ENCODE measurements around the gene BRF1.

The BRF1 gene

DNA sequence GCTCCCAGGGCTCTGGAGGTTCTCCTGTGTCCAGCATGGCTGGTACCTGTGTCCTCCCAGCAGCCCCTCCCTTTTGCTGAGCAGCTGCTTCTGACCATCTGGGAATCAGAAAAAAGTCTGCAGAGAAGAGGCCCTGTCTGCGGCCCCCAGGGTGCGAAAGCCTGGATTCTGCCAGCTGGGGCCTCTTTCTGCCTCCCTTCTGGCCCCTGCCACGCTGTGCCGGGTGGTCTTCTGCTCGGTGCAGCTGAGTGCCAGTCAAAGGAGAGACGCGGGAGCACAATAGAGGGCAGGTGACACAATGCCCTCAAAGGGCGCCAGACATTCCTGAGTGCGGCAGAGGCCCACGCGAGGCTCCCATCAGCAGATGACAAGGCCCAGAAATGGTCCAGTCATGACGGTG, 39.8 kb downstream of the BRF1 start:
- Mint-ChIP-seq H3K36me3 (ENCODE audit: low read depth) (peaks cover 9% of the 10 kb centered on the region), H3K27me3 (ENCODE audit: low read depth) (no peaks in the 10 kb centered on the region), H3K4me3 (no peak overlapping the region), H3K9me3 (no peaks in the 10 kb centered on the region), H3K27ac (no peak overlapping the region), H3K4me1 (ENCODE audit: low read depth) (peaks cover 5% of the 10 kb centered on the region)
- DNase-seq (ENCODE audit: low spot score): no peak

- Mint-ChIP-seq H3K27ac (no peak overlapping the region), H3K4me3 (no peak overlapping the region)
Observed at GRCh38 chr14:105258846-105259245, 42.0 kb downstream of the BRF1 start.

GRCh38 chr14:105257464-105257863, 43.3 kb downstream of the BRF1 start:
- Mint-ChIP-seq H3K27ac (peak overlapping the region; percentile 6), H3K27me3 (ENCODE audit: low read depth) (no peaks in the 10 kb centered on the region), H3K36me3 (ENCODE audit: low read depth) (peaks cover 4% of the 10 kb centered on the region), H3K9me3 (no peaks in the 10 kb centered on the region), H3K4me3 (no peak overlapping the region), H3K4me1 (ENCODE audit: low read depth) (peaks cover 5% of the 10 kb centered on the region)
- no peak for DNase-seq (ENCODE audit: low spot score)

More at GRCh38 chr14:105258846-105259245, 42.0 kb downstream of the BRF1 start:
- H3K36me3 Mint-ChIP-seq (ENCODE audit: low read depth): peaks cover 4% of the 10 kb centered on the region
- no peaks in the 10 kb centered on the region for H3K9me3 Mint-ChIP-seq
- no peaks in the 10 kb centered on the region for H3K27me3 Mint-ChIP-seq (ENCODE audit: low read depth)
- DNase-seq (ENCODE audit: low spot score): no peak
- H3K4me1 Mint-ChIP-seq (ENCODE audit: low read depth): peaks cover 5% of the 10 kb centered on the region

DNA sequence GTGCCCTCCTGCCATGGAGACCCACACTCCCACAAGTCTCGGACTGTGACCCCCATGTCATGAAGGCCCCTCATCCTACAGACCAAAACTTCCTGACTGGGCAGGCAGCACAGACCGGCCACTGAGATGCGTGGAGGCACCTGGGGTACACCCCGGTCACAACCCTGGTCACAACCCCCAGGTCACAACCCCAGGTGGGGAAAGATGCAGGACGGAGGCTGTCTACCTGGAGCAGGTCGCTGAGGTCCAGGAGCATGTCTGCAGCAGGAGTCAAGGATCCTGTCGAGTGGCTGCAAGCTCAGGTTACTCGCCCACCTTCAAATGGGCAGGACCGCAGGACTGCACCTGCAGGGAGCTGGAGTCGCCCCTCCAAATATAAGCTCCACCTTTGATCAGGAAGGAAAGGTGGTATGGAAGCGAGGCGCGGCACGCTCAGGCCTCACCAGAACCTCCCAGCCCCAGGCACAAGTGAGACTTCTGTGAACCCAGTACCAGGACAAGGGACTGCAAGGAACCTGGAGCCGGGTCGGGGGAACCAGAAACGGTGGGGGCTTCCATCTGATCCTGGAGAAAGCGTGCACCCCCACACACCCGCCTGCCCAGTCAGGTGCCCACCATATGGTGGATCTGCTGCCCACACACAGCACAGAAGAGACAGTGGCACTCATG, 44.4 kb downstream of the BRF1 start:
- H3K4me3 Mint-ChIP-seq: no peak overlapping the region
- DNase-seq (ENCODE audit: low spot score): no peak
- H3K27ac Mint-ChIP-seq: no peak overlapping the region
- H3K27me3 Mint-ChIP-seq (ENCODE audit: low read depth): no peaks in the 10 kb centered on the region
- H3K4me1 Mint-ChIP-seq (ENCODE audit: low read depth): peaks cover 5% of the 10 kb centered on the region
- peaks cover 6% of the 10 kb centered on the region for H3K36me3 Mint-ChIP-seq (ENCODE audit: low read depth)
- H3K9me3 Mint-ChIP-seq: no peaks in the 10 kb centered on the region

- Mint-ChIP-seq H3K27ac (no peak overlapping the region), H3K9me3 (no peaks in the 10 kb centered on the region), H3K27me3 (ENCODE audit: low read depth) (no peaks in the 10 kb centered on the region), H3K36me3 (ENCODE audit: low read depth) (peaks cover 15% of the 10 kb centered on the region), H3K4me1 (ENCODE audit: low read depth) (peaks cover 12% of the 10 kb centered on the region), H3K4me3 (no peak overlapping the region)
- no peak for DNase-seq (ENCODE audit: low spot score)
Observed at GRCh38 chr14:105255021-105255507, 45.7 kb downstream of the BRF1 start.

- Mint-ChIP-seq H3K27ac (no peak overlapping the region), H3K4me3 (no peak overlapping the region), H3K36me3 (ENCODE audit: low read depth) (peaks cover 19% of the 10 kb centered on the region), H3K27me3 (ENCODE audit: low read depth) (no peaks in the 10 kb centered on the region), H3K4me1 (ENCODE audit: low read depth) (peaks cover 12% of the 10 kb centered on the region), H3K9me3 (no peaks in the 10 kb centered on the region)
- DNase-seq (ENCODE audit: low spot score): no peak
Observed at GRCh38 chr14:105253329-105253682, 47.5 kb downstream of the BRF1 start.

DNA sequence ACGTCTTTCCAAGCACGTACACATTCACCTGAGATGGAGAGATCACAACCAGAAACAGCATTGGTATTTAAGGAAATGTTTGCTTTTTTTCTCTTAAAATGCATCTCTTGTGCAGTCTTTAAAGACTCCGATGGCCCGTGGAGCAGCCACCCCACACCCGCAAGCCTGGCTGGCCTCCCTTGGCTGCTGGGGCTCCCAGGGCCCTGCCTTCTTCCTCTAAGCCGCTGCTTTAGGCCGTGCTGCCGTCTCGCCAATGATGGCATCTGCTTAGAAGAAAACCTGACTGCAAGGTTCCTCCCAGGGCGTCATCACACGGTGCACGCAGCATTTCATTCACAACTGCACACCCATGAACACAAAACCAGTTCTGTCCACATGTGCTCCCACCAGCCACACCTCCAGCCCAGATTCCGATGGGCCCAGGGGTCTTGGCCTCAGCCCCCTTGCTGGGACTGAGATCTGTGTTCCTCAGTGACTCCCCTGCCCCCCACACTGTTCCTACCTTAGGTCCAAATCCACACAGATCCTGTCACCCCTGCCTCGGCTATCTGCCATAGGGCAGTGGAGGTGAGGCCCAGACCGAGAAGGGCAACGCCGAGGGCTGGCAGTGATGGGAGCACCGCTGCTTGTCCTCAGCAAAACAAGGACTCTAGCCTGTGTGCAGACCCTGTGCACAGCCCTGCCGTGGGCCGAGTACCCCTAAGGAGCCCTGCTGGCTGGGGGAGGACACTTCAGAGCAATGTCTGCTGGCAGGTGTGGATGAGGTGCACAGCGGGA, 48.1 kb downstream of the BRF1 start:
- H3K27ac Mint-ChIP-seq: no peak overlapping the region
- H3K4me3 Mint-ChIP-seq: no peak overlapping the region
- no peaks in the 10 kb centered on the region for H3K9me3 Mint-ChIP-seq

DNA sequence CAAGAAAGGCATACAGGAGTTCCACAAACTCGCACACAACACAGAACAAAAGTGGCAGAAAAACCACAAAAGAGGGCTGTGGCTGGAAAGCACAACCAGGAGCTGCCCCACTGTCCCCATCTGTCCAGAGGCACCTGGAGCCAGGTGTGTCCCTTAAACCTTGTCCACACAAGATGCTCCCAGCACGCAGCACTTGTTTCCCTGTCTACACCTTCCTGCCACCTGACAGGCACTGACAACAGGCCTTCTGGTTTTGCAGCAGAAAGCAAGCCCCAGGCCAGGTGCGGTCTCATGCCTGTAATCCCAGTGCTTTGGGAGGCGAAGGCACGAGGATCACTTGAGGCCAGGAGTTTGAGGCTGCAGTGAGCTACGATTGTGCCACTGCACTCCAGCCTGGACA, 48.9 kb downstream of the BRF1 start:
- H3K36me3 Mint-ChIP-seq (ENCODE audit: low read depth): peaks cover 24% of the 10 kb centered on the region
- H3K27ac Mint-ChIP-seq: no peak overlapping the region
- H3K4me1 Mint-ChIP-seq (ENCODE audit: low read depth): peaks cover 6% of the 10 kb centered on the region
- no peak overlapping the region for H3K4me3 Mint-ChIP-seq
- no peaks in the 10 kb centered on the region for H3K27me3 Mint-ChIP-seq (ENCODE audit: low read depth)
- DNase-seq (ENCODE audit: low spot score): no peak
- no peaks in the 10 kb centered on the region for H3K9me3 Mint-ChIP-seq

More for the DNA sequence above, 48.1 kb downstream of the BRF1 start:
- Mint-ChIP-seq H3K36me3 (ENCODE audit: low read depth) (peaks cover 19% of the 10 kb centered on the region), H3K4me1 (ENCODE audit: low read depth) (peaks cover 12% of the 10 kb centered on the region), H3K27me3 (ENCODE audit: low read depth) (no peaks in the 10 kb centered on the region)
- no peak for DNase-seq (ENCODE audit: low spot score)

GRCh38 chr14:105250986-105251385, 49.8 kb downstream of the BRF1 start:
- Mint-ChIP-seq H3K27me3 (ENCODE audit: low read depth) (no peaks in the 10 kb centered on the region), H3K4me3 (peak overlapping the region; percentile 79), H3K36me3 (ENCODE audit: low read depth) (peaks cover 28% of the 10 kb centered on the region), H3K4me1 (ENCODE audit: low read depth) (peaks cover 6% of the 10 kb centered on the region), H3K27ac (no peak overlapping the region), H3K9me3 (no peaks in the 10 kb centered on the region)
- no peak for DNase-seq (ENCODE audit: low spot score)

- no peak for DNase-seq (ENCODE audit: low spot score)
- Mint-ChIP-seq H3K9me3 (no peaks in the 10 kb centered on the region), H3K27me3 (ENCODE audit: low read depth) (no peaks in the 10 kb centered on the region), H3K36me3 (ENCODE audit: low read depth) (peaks cover 33% of the 10 kb centered on the region), H3K4me1 (ENCODE audit: low read depth) (peaks cover 6% of the 10 kb centered on the region), H3K4me3 (peak overlapping the region; percentile 79), H3K27ac (peak overlapping the region; percentile 36)
Observed at GRCh38 chr14:105250008-105250366, 50.8 kb downstream of the BRF1 start.

- Mint-ChIP-seq H3K4me3 (peak overlapping the region; percentile 79), H3K9me3 (no peaks in the 10 kb centered on the region), H3K27ac (peak overlapping the region; percentile 83), H3K36me3 (ENCODE audit: low read depth) (peaks cover 33% of the 10 kb centered on the region), H3K4me1 (ENCODE audit: low read depth) (peaks cover 6% of the 10 kb centered on the region), H3K27me3 (ENCODE audit: low read depth) (no peaks in the 10 kb centered on the region)
- DNase-seq (ENCODE audit: low spot score): no peak
Observed at GRCh38 chr14:105249182-105250007, 51.4 kb downstream of the BRF1 start.

GRCh38 chr14:105248368-105249181, 52.2 kb downstream of the BRF1 start, which contains the start of gene BTBD6:
Gene BTBD6, plus strand, starts transcription at chr14:105248533. Its CDS starts 179 bp downstream, at chr14:105248712.
- peak; percentile 91 for DNase-seq (ENCODE audit: low spot score)
- Mint-ChIP-seq H3K36me3 (ENCODE audit: low read depth) (peaks cover 31% of the 10 kb centered on the region), H3K4me1 (ENCODE audit: low read depth) (peaks cover 6% of the 10 kb centered on the region), H3K9me3 (no peaks in the 10 kb centered on the region), H3K27me3 (ENCODE audit: low read depth) (no peaks in the 10 kb centered on the region), H3K4me3 (peak within 1 kb of the TSS; percentile 82), H3K27ac (peak within 1 kb of the TSS; percentile 83)

DNA sequence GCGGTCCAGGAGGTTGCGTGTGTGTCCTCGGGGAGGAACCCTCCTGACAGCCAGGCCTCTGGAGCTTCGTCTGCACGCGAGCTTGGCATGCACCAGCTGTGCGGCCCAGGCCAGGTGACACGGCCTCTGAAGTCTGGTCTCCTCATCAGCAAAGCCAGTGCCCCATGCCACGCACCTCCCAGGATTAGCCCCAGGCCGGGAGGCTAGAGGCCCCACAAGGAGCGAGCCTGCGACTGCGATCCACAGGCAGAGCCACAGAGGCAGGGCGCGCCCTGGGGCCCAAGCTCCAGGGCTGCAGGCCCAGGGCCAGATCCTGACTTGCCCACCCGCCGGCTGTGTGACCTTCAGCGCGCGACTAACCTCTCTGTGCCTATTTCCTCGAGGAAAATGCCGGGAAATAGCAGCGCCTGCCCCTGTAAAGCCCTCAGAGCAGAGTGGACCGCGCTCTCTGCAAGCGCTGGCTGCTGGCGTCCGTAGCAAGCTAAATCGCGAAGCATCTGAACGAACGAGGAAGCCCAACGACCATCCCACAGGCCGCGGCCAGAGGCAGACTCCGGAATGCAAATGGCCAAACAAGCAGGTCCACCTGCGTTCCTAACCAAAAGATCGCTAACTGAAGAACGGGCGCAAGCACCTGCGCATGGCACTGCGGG, 53.0 kb downstream of the BRF1 start:
- Mint-ChIP-seq H3K9me3 (no peaks in the 10 kb centered on the region), H3K4me3 (peak overlapping the region; percentile 82), H3K27ac (peak overlapping the region; percentile 79), H3K27me3 (ENCODE audit: low read depth) (no peaks in the 10 kb centered on the region), H3K4me1 (ENCODE audit: low read depth) (peaks cover 6% of the 10 kb centered on the region), H3K36me3 (ENCODE audit: low read depth) (peaks cover 31% of the 10 kb centered on the region)
- no peak for DNase-seq (ENCODE audit: low spot score)

All from T-helper 2 cell treated with Interferon-gamma antibody and Interleukin-4, amounts not matched to agents 5 μg/mL and 100 μg/mL, for 36 hours (primary cell).